ENCODE data around the gene PIK3C2G. TPM values are rescaled to one million over a fixed set of nuclear protein-coding genes. Genes with fewer than 3 reads are reported as not detected.

Gene PIK3C2G
- total and polyA plus RNA-seq, 3 donors from 2014 or later: 0.55 to 1.1 (median 0.62) TPM

GRCh38 chr12:18259906-18260682 is 1.2 kb upstream of the PIK3C2G start:
- Histone ChIP-seq H3K36me3 (ENCODE audit: low read depth, missing control alignments) (no peaks in the 10 kb centered on the region), H3K4me3 (no peak overlapping the region), H3K27ac (no peak overlapping the region), H3K27me3 (no peaks in the 10 kb centered on the region), H3K4me1 (no peaks in the 10 kb centered on the region), H3K9me3 (no peaks in the 10 kb centered on the region)
- intact Hi-C loops (cut with DNase I; ENCODE audit: low total_unique reads): no loop called here
- 84 to 92% methylated on average over 1 of the region's 1 CpG for WGBS, 2 donors
- no peak for TF ChIP-seq POLR2A (IDR thresholded peaks at IDR 0.05)
- no peak for TF ChIP-seq CTCF (IDR thresholded peaks at IDR 0.05)
- no peak for DNase-seq

- intact Hi-C loops (cut with DNase I; ENCODE audit: low total_unique reads): no loop called here
Measured at GRCh38 chr12:18261906-18262305, 588 bp downstream of the PIK3C2G start.

GRCh38 chr12:18262514-18262913 is 1.2 kb downstream of the PIK3C2G start:
- DNase-seq: no peak
- Histone ChIP-seq H3K27me3 (no peaks in the 10 kb centered on the region), H3K36me3 (ENCODE audit: low read depth, missing control alignments) (no peaks in the 10 kb centered on the region), H3K9me3 (no peaks in the 10 kb centered on the region), H3K27ac (no peak overlapping the region), H3K4me1 (no peaks in the 10 kb centered on the region), H3K4me3 (no peak overlapping the region)
- intact Hi-C loops (cut with DNase I; ENCODE audit: low total_unique reads): no loop called here
- 71 to 79% methylated on average over 2 of the region's 2 CpGs for WGBS, 2 donors
- no peak for TF ChIP-seq CTCF (IDR thresholded peaks at IDR 0.05)
- TF ChIP-seq POLR2A (IDR thresholded peaks at IDR 0.05): no peak

More at GRCh38 chr12:18261906-18262305, 588 bp downstream of the PIK3C2G start:
- Histone ChIP-seq H3K9me3 (no peaks in the 10 kb centered on the region), H3K36me3 (ENCODE audit: low read depth, missing control alignments) (no peaks in the 10 kb centered on the region), H3K27me3 (no peaks in the 10 kb centered on the region), H3K4me3 (no peak overlapping the region), H3K27ac (no peak overlapping the region), H3K4me1 (no peaks in the 10 kb centered on the region)
- 70 to 77% methylated on average over 5 of the region's 5 CpGs for WGBS, 2 donors
- TF ChIP-seq POLR2A (IDR thresholded peaks at IDR 0.05) (no peak), CTCF (IDR thresholded peaks at IDR 0.05) (no peak)
- no peak for DNase-seq

GRCh38 chr12:18264581-18265075 is 3.3 kb downstream of the PIK3C2G start:
- Histone ChIP-seq H3K27me3 (no peaks in the 10 kb centered on the region), H3K27ac (no peak overlapping the region), H3K9me3 (no peaks in the 10 kb centered on the region), H3K36me3 (ENCODE audit: low read depth, missing control alignments) (no peaks in the 10 kb centered on the region), H3K4me3 (no peak overlapping the region), H3K4me1 (no peaks in the 10 kb centered on the region)
- no peak for DNase-seq
- no peak for TF ChIP-seq POLR2A (IDR thresholded peaks at IDR 0.05)
- TF ChIP-seq CTCF (IDR thresholded peaks at IDR 0.05): no peak
- intact Hi-C loops (cut with DNase I; ENCODE audit: low total_unique reads): no loop called here
- WGBS, 2 donors: 87 to 100% methylated on average over 1 of the region's 1 CpG

All from testis (tissue), 3 donors.